IMR-90 (cell line): Measurements from ENCODE around the gene SLC35B4. TPM values are rescaled to one million over a fixed set of nuclear protein-coding genes. Genes with fewer than 3 reads are reported as not detected.

Source experiments
- ATAC-seq: fragments of 200-7000 bp; cut with Tn5 transposase; 2 replicates; pipeline ENCODE4 v1.9.1; 2020; ENCODE audit warnings: low read depth, mild to moderate bottlenecking, moderate library complexity
- BruUV-seq: library from RNA; stranded (reverse); fragments of 400-500 nt; replicated peaks from 2 replicates; lab custom pipeline; 2021; lab: Mats Ljungman, UMichigan
- CTCF ChIA-PET: fragments of 300-600 bp; formaldehyde crosslinking; extraction: SDS; loops from one replicate; lab custom pipeline; 2021; ENCODE audit warnings: antibody characterized with exemption; lab: Yijun Ruan, JAX
- POLR2A ChIA-PET: fragments of 300-600 bp; sonication (Branson Sonifier 250); formaldehyde crosslinking; loops from one replicate; lab custom pipeline; 2022; ENCODE audit warnings: antibody characterized with exemption; ENCODE audit not compliant: unreplicated experiment; lab: Charles Lee
- DNase-seq: peaks from one replicate; pipeline ENCODE4 v3.0.0; 2013
- H2AFZ ChIP-seq: replicated peaks from 2 replicates; pipeline ENCODE3; 2013; ENCODE audit warnings: low read length, mild to moderate bottlenecking; ENCODE audit not compliant: poor library complexity
- H2AK5ac ChIP-seq: 2 replicates; pipeline ENCODE4 v1.6.1; 2013; ENCODE audit warnings: low read depth, low read length, inconsistent platforms
- H2AK9ac ChIP-seq: replicated peaks from 2 replicates; pipeline ENCODE3; 2013; ENCODE audit warnings: mild to moderate bottlenecking, low read depth, low read length, moderate library complexity; ENCODE audit not compliant: poor library complexity
- H2BK120ac ChIP-seq: 2 replicates; pipeline ENCODE4 v1.6.1; 2013; ENCODE audit warnings: low read depth, low read length, inconsistent platforms
- H2BK15ac ChIP-seq: 3 replicates; pipeline ENCODE4 v1.6.1; 2013; ENCODE audit warnings: low read depth, low read length, inconsistent platforms
- H2BK20ac ChIP-seq: 2 replicates; pipeline ENCODE4 v1.6.1; 2013; ENCODE audit warnings: low read depth, mild to moderate bottlenecking, inconsistent platforms, low read length, moderate library complexity
- H2BK5ac ChIP-seq: 2 replicates; pipeline ENCODE4 v1.6.1; 2013; ENCODE audit warnings: mild to moderate bottlenecking, low read depth, low read length, inconsistent platforms; ENCODE audit not compliant: poor library complexity, severe bottlenecking
- H3K14ac ChIP-seq: replicated peaks from 2 replicates; pipeline ENCODE4 v1.6.1; 2013; ENCODE audit warnings: low read depth, low read length, inconsistent platforms
- H3K18ac ChIP-seq: 2 replicates; pipeline ENCODE4 v1.6.1; 2013; ENCODE audit warnings: low read depth, low read length, control low read depth
- H3K23ac ChIP-seq: 2 replicates; pipeline ENCODE4 v1.6.1; 2013; ENCODE audit warnings: low read depth, low read length, inconsistent platforms
- H3K27ac ChIP-seq: 2 replicates; pipeline ENCODE4 v1.5.1; 2013; ENCODE audit warnings: mild to moderate bottlenecking, control low read depth, low read length; ENCODE audit not compliant: insufficient read depth
- H3K27me3 ChIP-seq: 2 replicates; pipeline ENCODE4 v1.6.1; 2013; ENCODE audit warnings: low read length; ENCODE audit not compliant: control insufficient read depth, insufficient read depth
- H3K36me3 ChIP-seq: 2 replicates; pipeline ENCODE4 v1.6.1; 2013; ENCODE audit warnings: low read length, mixed read lengths; ENCODE audit not compliant: control insufficient read depth, insufficient read depth
- H3K4ac ChIP-seq: 2 replicates; pipeline ENCODE4 v1.6.1; 2013; ENCODE audit warnings: low read depth, low read length, inconsistent platforms
- H3K4me1 ChIP-seq: 2 replicates; pipeline ENCODE4 v1.6.1; 2013; ENCODE audit warnings: low read length, mixed read lengths; ENCODE audit not compliant: control insufficient read depth, insufficient read depth
- H3K4me2 ChIP-seq: 2 replicates; pipeline ENCODE4 v1.6.1; 2013; ENCODE audit warnings: low read depth, mild to moderate bottlenecking, control low read depth, low read length, moderate library complexity
- H3K4me3 ChIP-seq: 2 replicates; pipeline ENCODE4 v1.5.1; 2013; ENCODE audit warnings: low read depth, mild to moderate bottlenecking, control low read depth, low read length, moderate library complexity; ENCODE audit not compliant: insufficient read depth
- H3K56ac ChIP-seq: 2 replicates; pipeline ENCODE4 v1.6.1; 2013; ENCODE audit warnings: low read length, inconsistent platforms; ENCODE audit not compliant: insufficient read depth; ENCODE audit errors: extremely low read depth
- H3K79me1 ChIP-seq, 2 experiments: 2 replicates each; pipeline ENCODE4 v1.6.1; 2013; ENCODE audit warnings: low read length in 2 of 2, inconsistent platforms in 1 of 2, low read depth in 1 of 2
- H3K9ac ChIP-seq: 2 replicates; pipeline ENCODE4 v1.6.1; 2013; ENCODE audit warnings: low read depth, low read length, control low read depth
- H3K9me1 ChIP-seq: 2 replicates; pipeline ENCODE4 v1.6.1; 2013; ENCODE audit warnings: low read length, inconsistent platforms; ENCODE audit not compliant: insufficient read depth
- H3K9me3 ChIP-seq: 2 replicates; pipeline ENCODE4 v1.6.1; 2013; ENCODE audit warnings: low read length; ENCODE audit not compliant: control insufficient read depth, insufficient read depth
- H4K20me1 ChIP-seq: 2 replicates; pipeline ENCODE4 v1.6.1; 2013; ENCODE audit warnings: low read length, inconsistent platforms; ENCODE audit not compliant: insufficient read depth
- H4K5ac ChIP-seq: 2 replicates; pipeline ENCODE4 v1.6.1; 2013; ENCODE audit warnings: mild to moderate bottlenecking, low read depth, low read length, control low read depth
- H4K8ac ChIP-seq, 2 experiments: 2 replicates each; pipeline ENCODE4 v1.6.1; 2013; ENCODE audit warnings: low read depth in 2 of 2, low read length in 2 of 2, control low read depth in 1 of 2, inconsistent platforms in 1 of 2
- H4K91ac ChIP-seq: 2 replicates; pipeline ENCODE4 v1.6.1; 2013; ENCODE audit warnings: low read depth, low read length, inconsistent platforms; ENCODE audit not compliant: insufficient read depth
- CEBPB ChIP-seq: IDR thresholded peaks from 2 replicates; pipeline ENCODE4 v1.6.1; 2012; ENCODE audit warnings: low read depth, low read length, improper control_type of control experiment
- CHD1 ChIP-seq: IDR thresholded peaks from 2 replicates; pipeline ENCODE4 v1.6.1; 2012; ENCODE audit warnings: low read depth, low read length, improper control_type of control experiment
- FOS ChIP-seq: fragments of 150-350 bp; IDR thresholded peaks from 2 replicates; pipeline ENCODE4 v1.6.1; 2016; ENCODE audit warnings: low read depth, low read length
- MAZ ChIP-seq: IDR thresholded peaks from 2 replicates; pipeline ENCODE4 v1.6.1; 2012; ENCODE audit warnings: low read depth, mild to moderate bottlenecking, low read length, improper control_type of control experiment, moderate library complexity, borderline replicate concordance
- MXI1 ChIP-seq: IDR thresholded peaks from 2 replicates; pipeline ENCODE4 v1.6.1; 2012; ENCODE audit warnings: low read depth, mild to moderate bottlenecking, low read length, moderate library complexity, borderline replicate concordance
- NFE2L2 ChIP-seq: fragments of 150-350 bp; IDR thresholded peaks from 2 replicates; pipeline ENCODE4 v1.6.1; 2016; ENCODE audit warnings: low read depth, mild to moderate bottlenecking, low read length
- POLR2A ChIP-seq: IDR thresholded peaks from 2 replicates; pipeline ENCODE4 v1.6.1; 2012; ENCODE audit warnings: mild to moderate bottlenecking, low read depth, low read length
- RAD21 ChIP-seq: IDR thresholded peaks from 2 replicates; pipeline ENCODE4 v1.6.1; 2012; ENCODE audit warnings: low read length, improper control_type of control experiment
- RCOR1 ChIP-seq: IDR thresholded peaks from 2 replicates; pipeline ENCODE4 v1.6.1; 2012; ENCODE audit warnings: mild to moderate bottlenecking, low read length, improper control_type of control experiment; ENCODE audit not compliant: insufficient replicate concordance
- RFX5 ChIP-seq: IDR thresholded peaks from 2 replicates; pipeline ENCODE4 v1.8.0; 2012; ENCODE audit warnings: low read depth, mild to moderate bottlenecking, low read length, moderate library complexity
- SMC3 ChIP-seq: fragments of 150-350 bp; IDR thresholded peaks from 2 replicates; pipeline ENCODE4 v1.6.1; 2016; ENCODE audit warnings: low read depth, mild to moderate bottlenecking, antibody characterized with exemption, low read length, moderate library complexity
- WGBS, 2 experiments: methylation state at CpG; one replicate each; pipeline versions ENCODE4 v1.1.5 to v1.1.7; 2013; ENCODE audit warnings: missing lambda C conversion rate in 2 of 2; ENCODE audit not compliant: insufficient read length in 1 of 2; ENCODE audit errors: extremely low coverage in 2 of 2; 5-methylcytosine and 5-hydroxymethylcytosine counted together
- dilution Hi-C: fragments of 300-500 bp; cut with HindIII; formaldehyde crosslinking; loops from one replicate; pipeline ENCODE4 v1.14.3; 2018; ENCODE audit warnings: low sequenced_read_pairs; ENCODE audit not compliant: unreplicated experiment
- in situ Hi-C: fragments of 300-500 bp; cut with MboI; formaldehyde crosslinking; loops from 3 replicates; pipeline ENCODE4 v1.14.3; 2019; ENCODE audit warnings: low sequenced_read_pairs, inconsistent platforms, mixed read lengths
- intact Hi-C: fragments of 100-400 bp; cut with micrococcal nuclease; formaldehyde crosslinking; loops from 2 replicates; pipeline ENCODE4 v1.10.0; 2022
- polyA plus RNA-seq, 3 experiments: library from polyadenylated mRNA; depleted of rRNA; stranded (reverse); fragments of >200 nt; gene quantifications; 2 replicates each; pipeline ENCODE4 v1.2.3, GENCODE V29; 2012; ENCODE audit warnings: low replicate concordance in 1 of 3
- total RNA-seq: library from RNA; depleted of rRNA; stranded (reverse); fragments of >200 nt; gene quantifications from 2 replicates; pipeline ENCODE4 v1.2.3, GENCODE V29; 2012
- TF ChIP-seq, protein P1 (sequence below): fragments of 150-350 bp; IDR thresholded peaks from 2 replicates; pipeline ENCODE4 v1.6.1; 2017; ENCODE audit warnings: mild to moderate bottlenecking, antibody characterized with exemption, low read length, low read depth
- TF ChIP-seq, protein P2 (sequence below): fragments of 150-350 bp; IDR thresholded peaks from 2 replicates; pipeline ENCODE4 v1.6.1; 2016; ENCODE audit warnings: low read depth, mild to moderate bottlenecking, low read length, moderate library complexity, borderline replicate concordance

SLC35B4 gene
- total and polyA plus RNA-seq, 2 of the 4 experiments (the other 2 are of a cell fraction): 10.0 to 15.6 TPM

DNA sequence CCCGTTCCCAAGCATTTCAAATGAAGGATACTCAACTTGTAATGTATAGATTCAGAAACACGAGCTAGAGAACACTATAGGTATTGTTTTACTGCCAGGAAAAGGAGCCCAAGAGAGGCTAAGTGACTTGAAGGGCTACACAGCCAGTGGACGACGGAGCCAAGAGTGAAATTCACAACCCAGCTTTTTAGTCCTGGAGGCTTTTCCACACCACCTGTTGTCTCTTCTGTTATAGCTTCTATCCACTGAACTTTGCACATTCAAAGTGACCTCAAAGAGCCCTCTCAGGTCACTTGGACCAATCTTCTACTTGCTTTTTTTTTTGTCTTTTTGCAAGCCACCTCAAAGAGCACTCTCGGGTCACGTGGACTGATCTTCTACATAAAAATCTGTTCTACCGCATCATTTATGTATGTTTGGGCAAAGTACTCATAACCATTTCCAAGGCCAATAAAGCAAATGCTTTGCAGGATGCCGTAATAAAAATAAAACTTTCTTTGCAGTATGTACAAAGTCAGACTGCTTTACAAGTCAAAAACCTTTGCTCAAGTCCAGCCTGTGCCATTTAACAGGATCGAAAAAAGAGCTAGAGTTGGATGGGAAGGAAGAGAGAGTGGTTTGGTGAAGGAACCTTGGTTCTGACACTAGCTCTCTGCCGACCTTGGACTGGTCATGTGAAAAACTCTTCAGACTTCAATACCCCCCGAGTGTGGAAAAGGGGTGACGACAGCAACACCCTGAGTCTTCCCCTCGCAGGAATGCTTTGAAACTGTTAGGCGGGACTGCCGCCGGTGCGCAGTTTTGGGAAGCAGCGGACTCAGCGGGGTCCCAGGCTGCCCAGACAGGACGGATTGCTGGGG, 821 bp downstream of the SLC35B4 start:
- Histone ChIP-seq H3K9me1 (peaks cover 5% of the 10 kb centered on the region; the same call in 1 of the 2 replicates), H3K4me3 (peak overlapping the region; percentile 55), H2AFZ (peak overlapping the region; percentile 95), H3K36me3 (no peaks in the 10 kb centered on the region), H3K27ac (peak overlapping the region; percentile 51), H3K23ac (peak overlapping the region; percentile 4), H4K20me1 (no peaks in the 10 kb centered on the region), H3K27me3 (no peaks in the 10 kb centered on the region), H2AK5ac (peak overlapping the region; percentile 20; the same call in 1 of the 2 replicates), H3K4ac (peak overlapping the region; percentile 3), H2AK9ac (peak overlapping the region; percentile 66), H3K4me2 (peak overlapping the region; percentile 91), H4K91ac (no peak overlapping the region; the same call in 1 of the 2 replicates), H4K5ac (peak overlapping the region; percentile 69), H3K79me1 (peaks cover 17 to 20% of the 10 kb centered on the region in 2 experiments; a peak in 3 of 4 replicates), H3K9ac (peak overlapping the region; percentile 93), H4K8ac (peak overlapping the region; percentile 40 to 79; a peak in 3 of 4 replicates), H3K9me3 (no peaks in the 10 kb centered on the region), H2BK120ac (no peak overlapping the region), H3K4me1 (peaks cover 5% of the 10 kb centered on the region), H3K18ac (peak overlapping the region; percentile 12; the same call in 1 of the 2 replicates), H3K14ac (peak overlapping the region; percentile 39), H2BK5ac (peak overlapping the region; percentile 41), H2BK15ac (no peak overlapping the region), H2BK20ac (no peak overlapping the region), H3K56ac (peak overlapping the region; percentile 67)
- DNase-seq: peak; percentile 16
- no peak for ATAC-seq
- intact Hi-C loops (no loop called here), in situ Hi-C loops (no loop called here), dilution Hi-C loops (no loop called here)
- POLR2A ChIA-PET: no interaction called here
- BruUV-seq: no TSS peak
- CTCF ChIA-PET: interaction anchor here (0.6 to 1.3 kb wide), 4 partner anchors 14 to 198 kb away, joined by 3 to 4 read pairs (median 4); no protein-coding TSS in a partner anchor
- TF ChIP-seq, protein P1, sequence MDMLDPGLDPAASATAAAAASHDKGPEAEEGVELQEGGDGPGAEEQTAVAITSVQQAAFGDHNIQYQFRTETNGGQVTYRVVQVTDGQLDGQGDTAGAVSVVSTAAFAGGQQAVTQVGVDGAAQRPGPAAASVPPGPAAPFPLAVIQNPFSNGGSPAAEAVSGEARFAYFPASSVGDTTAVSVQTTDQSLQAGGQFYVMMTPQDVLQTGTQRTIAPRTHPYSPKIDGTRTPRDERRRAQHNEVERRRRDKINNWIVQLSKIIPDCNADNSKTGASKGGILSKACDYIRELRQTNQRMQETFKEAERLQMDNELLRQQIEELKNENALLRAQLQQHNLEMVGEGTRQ: no peak
- TF ChIP-seq POLR2A: no peak
- no peak for TF ChIP-seq RAD21
- TF ChIP-seq, protein P2, sequence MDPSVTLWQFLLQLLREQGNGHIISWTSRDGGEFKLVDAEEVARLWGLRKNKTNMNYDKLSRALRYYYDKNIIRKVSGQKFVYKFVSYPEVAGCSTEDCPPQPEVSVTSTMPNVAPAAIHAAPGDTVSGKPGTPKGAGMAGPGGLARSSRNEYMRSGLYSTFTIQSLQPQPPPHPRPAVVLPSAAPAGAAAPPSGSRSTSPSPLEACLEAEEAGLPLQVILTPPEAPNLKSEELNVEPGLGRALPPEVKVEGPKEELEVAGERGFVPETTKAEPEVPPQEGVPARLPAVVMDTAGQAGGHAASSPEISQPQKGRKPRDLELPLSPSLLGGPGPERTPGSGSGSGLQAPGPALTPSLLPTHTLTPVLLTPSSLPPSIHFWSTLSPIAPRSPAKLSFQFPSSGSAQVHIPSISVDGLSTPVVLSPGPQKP: no peak
- no peak for TF ChIP-seq MXI1
- no peak for TF ChIP-seq FOS
- no peak for TF ChIP-seq RCOR1
- TF ChIP-seq RFX5: no peak
- no peak for TF ChIP-seq NFE2L2
- no peak for TF ChIP-seq MAZ
- TF ChIP-seq SMC3: no peak
- TF ChIP-seq CEBPB: no peak
- no peak for TF ChIP-seq CHD1
- WGBS, 2 experiments: 0% methylated on average over 5 of the region's 20 CpGs; no CpG with 5 or more reads in 1 of the 2 experiments
